ENCODE data around the gene ACYP2. TPM values are rescaled to one million over a fixed set of nuclear protein-coding genes. Genes with fewer than 3 reads are reported as not detected.

Gene ACYP2

GRCh38 chr2:54348646-54349045 lies 233.2 kb downstream of the ACYP2 start:
- H3K36me3 ChIP-seq (ENCODE audit: control insufficient read depth, insufficient read depth, low read length) = no peaks in the 10 kb centered on the region
- no peak overlapping the region for H2BK5ac ChIP-seq (ENCODE audit: low read length)
- no peak overlapping the region for H4K5ac ChIP-seq (ENCODE audit: low read length)
- DNase-seq = no peak
- H3K4me3 ChIP-seq (ENCODE audit: low read length) = no peak overlapping the region
- H3K4ac ChIP-seq (ENCODE audit: low read depth, low read length) = no peak overlapping the region
- no peaks in the 10 kb centered on the region for H3K27me3 ChIP-seq (ENCODE audit: insufficient read depth, low read length, poor library complexity)
- no peak overlapping the region for H4K8ac ChIP-seq (ENCODE audit: low read depth, low read length)
- no peak overlapping the region for H2BK120ac ChIP-seq (ENCODE audit: low read depth, low read length)
- no peaks in the 10 kb centered on the region for H3K79me2 ChIP-seq (ENCODE audit: control insufficient read depth, insufficient read depth, low read length)
- no peaks in the 10 kb centered on the region for H3K79me1 ChIP-seq (ENCODE audit: low read length)
- no peak overlapping the region for H3K18ac ChIP-seq (ENCODE audit: low read length)
- no peak overlapping the region for H3K56ac ChIP-seq (ENCODE audit: low read length)
- no peak overlapping the region for H2BK15ac ChIP-seq (replicated peaks; ENCODE audit: low read depth)
- H3K9ac ChIP-seq (ENCODE audit: low read length) = no peak overlapping the region
- H3K4me2 ChIP-seq (ENCODE audit: low read length) = no peak overlapping the region
- H2AK5ac ChIP-seq (ENCODE audit: low read length) = no peak overlapping the region
- no peak overlapping the region for H3K27ac ChIP-seq (ENCODE audit: low read depth, low read length)
- no peak overlapping the region for H3K23ac ChIP-seq (ENCODE audit: low read length)
- no peaks in the 10 kb centered on the region for H3K4me1 ChIP-seq (ENCODE audit: control insufficient read depth, low read depth, low read length)
- WGBS (ENCODE audit: extremely low coverage, insufficient coverage, low lambda C conversion rate) = no CpG with 5 or more reads among the region's 2 CpGs

GRCh38 chr2:54350426-54350825 lies 235.0 kb downstream of the ACYP2 start:
- Histone ChIP-seq H3K27me3 (ENCODE audit: insufficient read depth, low read length, poor library complexity) (no peaks in the 10 kb centered on the region), H3K4ac (ENCODE audit: low read depth, low read length) (no peak overlapping the region), H3K4me3 (ENCODE audit: low read length) (no peak overlapping the region), H3K79me2 (ENCODE audit: control insufficient read depth, insufficient read depth, low read length) (no peaks in the 10 kb centered on the region), H3K27ac (ENCODE audit: low read depth, low read length) (no peak overlapping the region), H3K18ac (ENCODE audit: low read length) (no peak overlapping the region), H2AK5ac (ENCODE audit: low read length) (no peak overlapping the region), H3K4me2 (ENCODE audit: low read length) (no peak overlapping the region), H4K8ac (ENCODE audit: low read depth, low read length) (no peak overlapping the region), H2BK15ac (replicated peaks; ENCODE audit: low read depth) (no peak overlapping the region), H3K4me1 (ENCODE audit: control insufficient read depth, low read depth, low read length) (no peaks in the 10 kb centered on the region), H2BK5ac (ENCODE audit: low read length) (no peak overlapping the region), H2BK120ac (ENCODE audit: low read depth, low read length) (no peak overlapping the region), H3K9ac (ENCODE audit: low read length) (no peak overlapping the region), H3K23ac (ENCODE audit: low read length) (no peak overlapping the region), H4K5ac (ENCODE audit: low read length) (no peak overlapping the region), H3K36me3 (ENCODE audit: control insufficient read depth, insufficient read depth, low read length) (no peaks in the 10 kb centered on the region), H3K79me1 (ENCODE audit: low read length) (no peaks in the 10 kb centered on the region), H3K56ac (ENCODE audit: low read length) (no peak overlapping the region)
- no peak for DNase-seq
- WGBS (ENCODE audit: extremely low coverage, insufficient coverage, low lambda C conversion rate) = no CpG with 5 or more reads among the region's 3 CpGs

GRCh38 chr2:54353216-54353615 lies 237.8 kb downstream of the ACYP2 start:
- H4K5ac ChIP-seq (ENCODE audit: low read length) = no peak overlapping the region
- no CpG with 5 or more reads among the region's 5 CpGs for WGBS (ENCODE audit: extremely low coverage, insufficient coverage, low lambda C conversion rate)

More at GRCh38 chr2:54353216-54353615, 237.8 kb downstream of the ACYP2 start:
- no peaks in the 10 kb centered on the region for H3K79me1 ChIP-seq (ENCODE audit: low read length)
- DNase-seq = no peak
- H3K56ac ChIP-seq (ENCODE audit: low read length) = no peak overlapping the region
- H2AK5ac ChIP-seq (ENCODE audit: low read length) = no peak overlapping the region
- H3K18ac ChIP-seq (ENCODE audit: low read length) = no peak overlapping the region
- no peak overlapping the region for H2BK120ac ChIP-seq (ENCODE audit: low read depth, low read length)
- H3K36me3 ChIP-seq (ENCODE audit: control insufficient read depth, insufficient read depth, low read length) = no peaks in the 10 kb centered on the region
- H3K9ac ChIP-seq (ENCODE audit: low read length) = no peak overlapping the region
- no peak overlapping the region for H3K4me3 ChIP-seq (ENCODE audit: low read length)
- H3K23ac ChIP-seq (ENCODE audit: low read length) = no peak overlapping the region
- no peaks in the 10 kb centered on the region for H3K4me1 ChIP-seq (ENCODE audit: control insufficient read depth, low read depth, low read length)
- no peak overlapping the region for H3K4me2 ChIP-seq (ENCODE audit: low read length)
- no peaks in the 10 kb centered on the region for H3K79me2 ChIP-seq (ENCODE audit: control insufficient read depth, insufficient read depth, low read length)
- no peaks in the 10 kb centered on the region for H3K27me3 ChIP-seq (ENCODE audit: insufficient read depth, low read length, poor library complexity)
- H3K4ac ChIP-seq (ENCODE audit: low read depth, low read length) = no peak overlapping the region
- no peak overlapping the region for H3K27ac ChIP-seq (ENCODE audit: low read depth, low read length)
- H4K8ac ChIP-seq (ENCODE audit: low read depth, low read length) = no peak overlapping the region
- H2BK15ac ChIP-seq (replicated peaks; ENCODE audit: low read depth) = no peak overlapping the region
- no peak overlapping the region for H2BK5ac ChIP-seq (ENCODE audit: low read length)

Small RNA genes lying within 50 kb of the gene (small RNA-seq; reads per million reads assigned to genes)
- gene RNU7-172P (ENCODE audit: insufficient read depth) = not detected
